Calu3 (cell line): ENCODE measurements around the gene CPNE7. TPM values are rescaled to one million over a fixed set of nuclear protein-coding genes. Genes with fewer than 3 reads are reported as not detected.

ENCODE experiments used
- BruUV-seq: library from RNA; stranded (reverse); fragments of 400-500 nt; replicated peaks from 2 replicates; lab custom pipeline; 2021; lab: Mats Ljungman, UMichigan
- CTCF ChIA-PET: fragments of 300-600 bp; sonication (Branson Sonifier 250); formaldehyde crosslinking; loops from one replicate; lab custom pipeline; 2022; ENCODE audit warnings: antibody characterized with exemption; lab: Charles Lee
- DNase-seq: peaks from one replicate; pipeline ENCODE4 v3.0.0; 2022
- H3K27ac Mint-ChIP-seq: one replicate; pipeline ENCODE4 v1.8.0; 2022; ENCODE audit warnings: mixed read lengths; ENCODE audit not compliant: unreplicated experiment
- H3K27me3 Mint-ChIP-seq: one replicate; pipeline ENCODE4 v1.8.0; 2022; ENCODE audit warnings: mixed read lengths; ENCODE audit not compliant: unreplicated experiment
- H3K36me3 Mint-ChIP-seq: one replicate; pipeline ENCODE4 v1.8.0; 2022; ENCODE audit warnings: mild to moderate bottlenecking, moderate library complexity, mixed read lengths; ENCODE audit not compliant: insufficient read depth, unreplicated experiment
- H3K4me1 Mint-ChIP-seq: one replicate; pipeline ENCODE4 v1.8.0; 2022; ENCODE audit warnings: mild to moderate bottlenecking, low read depth, mixed read lengths; ENCODE audit not compliant: unreplicated experiment
- H3K4me3 Mint-ChIP-seq: one replicate; pipeline ENCODE4 v1.8.0; 2022; ENCODE audit warnings: mild to moderate bottlenecking, low read depth, moderate library complexity, mixed read lengths; ENCODE audit not compliant: unreplicated experiment
- H3K9me3 Mint-ChIP-seq: one replicate; pipeline ENCODE4 v1.8.0; 2022; ENCODE audit warnings: low read depth, mixed read lengths; ENCODE audit not compliant: unreplicated experiment
- intact Hi-C: fragments of 100-400 bp; cut with micrococcal nuclease; formaldehyde crosslinking; loops from one replicate; pipeline ENCODE4 v1.10.0; 2022; ENCODE audit not compliant: unreplicated experiment
- total RNA-seq: library from RNA; stranded (reverse); gene quantifications from 2 replicates; pipeline ENCODE4 v1.2.3, GENCODE V29; 2022
- TF ChIP-seq, protein P1 (sequence below): fragments of 200-600 bp; IDR thresholded peaks from one replicate; pipeline ENCODE4 v1.8.0; 2022; ENCODE audit warnings: antibody characterized with exemption; ENCODE audit not compliant: unreplicated experiment

Gene CPNE7
- total RNA-seq, 1 experiment from 2014 or later: 31.3 TPM

DNA sequence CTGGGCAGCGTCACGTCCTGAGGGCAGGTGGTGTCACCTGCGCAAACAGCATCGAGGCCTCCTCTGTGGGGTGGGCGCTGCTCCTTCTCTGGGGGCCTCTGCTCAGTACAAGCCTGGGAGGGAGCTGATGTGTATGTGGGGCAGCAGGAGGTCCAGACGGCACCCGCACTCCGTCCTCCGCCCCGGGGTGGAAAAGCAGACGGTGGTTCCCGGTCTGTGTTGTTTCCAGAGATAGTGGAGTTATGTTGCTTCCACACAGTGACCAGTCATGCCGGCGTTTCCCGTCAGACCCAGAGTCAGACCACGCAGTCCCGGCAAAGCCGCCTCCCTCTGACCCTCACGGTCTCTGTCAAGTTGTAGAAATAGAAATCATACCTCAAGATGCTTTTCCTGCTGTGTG is 28.8 kb upstream of the CPNE7 start:
- Mint-ChIP-seq H3K36me3 (peaks cover 48% of the 10 kb centered on the region), H3K27me3 (no peaks in the 10 kb centered on the region), H3K27ac (no peak overlapping the region), H3K4me1 (no peaks in the 10 kb centered on the region), H3K9me3 (no peaks in the 10 kb centered on the region), H3K4me3 (no peak overlapping the region)
- intact Hi-C loops: no loop called here
- no peak for DNase-seq
- TF ChIP-seq, protein P1, sequence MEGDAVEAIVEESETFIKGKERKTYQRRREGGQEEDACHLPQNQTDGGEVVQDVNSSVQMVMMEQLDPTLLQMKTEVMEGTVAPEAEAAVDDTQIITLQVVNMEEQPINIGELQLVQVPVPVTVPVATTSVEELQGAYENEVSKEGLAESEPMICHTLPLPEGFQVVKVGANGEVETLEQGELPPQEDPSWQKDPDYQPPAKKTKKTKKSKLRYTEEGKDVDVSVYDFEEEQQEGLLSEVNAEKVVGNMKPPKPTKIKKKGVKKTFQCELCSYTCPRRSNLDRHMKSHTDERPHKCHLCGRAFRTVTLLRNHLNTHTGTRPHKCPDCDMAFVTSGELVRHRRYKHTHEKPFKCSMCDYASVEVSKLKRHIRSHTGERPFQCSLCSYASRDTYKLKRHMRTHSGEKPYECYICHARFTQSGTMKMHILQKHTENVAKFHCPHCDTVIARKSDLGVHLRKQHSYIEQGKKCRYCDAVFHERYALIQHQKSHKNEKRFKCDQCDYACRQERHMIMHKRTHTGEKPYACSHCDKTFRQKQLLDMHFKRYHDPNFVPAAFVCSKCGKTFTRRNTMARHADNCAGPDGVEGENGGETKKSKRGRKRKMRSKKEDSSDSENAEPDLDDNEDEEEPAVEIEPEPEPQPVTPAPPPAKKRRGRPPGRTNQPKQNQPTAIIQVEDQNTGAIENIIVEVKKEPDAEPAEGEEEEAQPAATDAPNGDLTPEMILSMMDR: no peak
- no TSS peak for BruUV-seq
- CTCF ChIA-PET: no interaction called here

DNA sequence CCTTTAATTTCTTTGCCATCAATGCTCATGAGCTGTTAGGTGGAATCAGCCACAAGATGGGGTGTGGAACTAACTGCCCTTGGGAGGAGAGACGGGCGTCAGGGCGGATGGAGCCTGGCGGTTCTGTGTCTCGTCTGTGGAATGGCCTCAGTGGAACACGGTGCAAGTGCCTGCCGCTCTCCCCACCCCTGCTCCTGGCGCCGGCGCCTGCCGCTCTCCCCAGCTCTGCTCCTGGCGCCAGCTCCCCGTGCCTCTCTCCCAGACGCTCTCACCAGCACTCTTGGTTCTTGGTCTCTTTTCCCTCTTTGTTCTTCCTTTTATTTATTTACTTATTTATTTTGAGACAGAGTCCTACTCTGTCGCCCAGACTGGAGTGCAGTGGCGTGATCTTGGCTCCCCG is 28.3 kb upstream of the CPNE7 start:
- H3K27ac Mint-ChIP-seq: no peak overlapping the region

DNA sequence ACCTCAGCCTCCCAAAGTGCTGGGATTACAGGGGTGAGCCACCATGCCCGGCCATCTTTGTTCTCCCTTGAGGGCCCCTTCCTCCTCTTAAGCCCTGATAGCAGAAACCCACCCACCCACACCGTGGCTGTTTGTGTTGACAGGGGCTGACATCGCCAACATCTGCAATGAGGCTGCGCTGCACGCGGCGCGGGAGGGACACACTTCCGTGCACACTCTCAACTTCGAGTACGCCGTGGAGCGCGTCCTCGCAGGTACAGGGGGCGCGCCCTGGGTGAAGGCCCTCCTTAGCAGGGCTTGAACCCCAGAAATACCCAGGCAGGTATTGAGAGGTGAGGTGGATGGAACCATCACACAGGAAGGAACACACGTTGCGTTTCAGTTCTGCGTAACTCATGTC is 27.7 kb upstream of the CPNE7 start:
- intact Hi-C loops: no loop called here
- Mint-ChIP-seq H3K4me1 (no peaks in the 10 kb centered on the region), H3K9me3 (no peaks in the 10 kb centered on the region), H3K4me3 (no peak overlapping the region), H3K27ac (no peak overlapping the region), H3K27me3 (no peaks in the 10 kb centered on the region), H3K36me3 (peaks cover 59% of the 10 kb centered on the region)
- BruUV-seq: no TSS peak
- CTCF ChIA-PET: no interaction called here
- DNase-seq: no peak
- TF ChIP-seq, protein P1: no peak

More for the DNA sequence above, 28.3 kb upstream of the CPNE7 start:
- CTCF ChIA-PET: no interaction called here
- Mint-ChIP-seq H3K4me1 (no peaks in the 10 kb centered on the region), H3K36me3 (peaks cover 53% of the 10 kb centered on the region), H3K27me3 (no peaks in the 10 kb centered on the region), H3K4me3 (no peak overlapping the region), H3K9me3 (no peaks in the 10 kb centered on the region)
- no peak for DNase-seq
- no TSS peak for BruUV-seq
- intact Hi-C loops: no loop called here
- TF ChIP-seq, protein P1: no peak

DNA sequence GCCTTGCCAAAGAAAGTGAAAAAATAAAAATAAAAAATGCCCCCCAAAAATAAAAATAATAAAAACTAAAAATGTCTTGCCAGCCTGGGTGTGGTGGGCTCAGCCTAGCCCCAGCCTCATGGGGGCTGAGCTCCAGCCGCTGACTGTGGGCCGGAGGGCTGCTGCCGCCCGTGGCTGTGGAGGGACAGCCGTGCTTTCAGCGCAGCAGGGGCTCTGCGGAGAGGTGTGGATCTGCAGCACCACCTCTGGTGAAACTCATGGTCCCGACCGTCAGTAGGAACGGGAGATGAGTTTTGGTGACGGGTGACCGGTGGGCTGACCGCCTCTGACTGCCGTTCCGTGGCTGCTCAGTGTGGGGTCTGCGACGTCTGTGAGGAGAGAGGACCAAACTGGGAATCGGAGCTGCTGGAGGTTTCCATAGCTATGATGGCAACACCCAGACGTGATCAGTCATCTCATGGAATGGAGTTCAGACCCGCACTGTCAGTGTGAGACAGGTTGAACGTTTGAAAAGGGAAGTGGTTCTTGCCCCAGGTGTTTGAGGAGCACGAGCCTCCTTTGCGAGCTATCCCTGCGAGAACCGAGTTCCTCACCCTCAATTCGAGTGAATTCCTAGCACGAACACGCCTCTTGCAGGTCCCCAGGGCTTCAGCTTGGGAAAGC is 27.1 kb upstream of the CPNE7 start:
- Mint-ChIP-seq H3K27ac (no peak overlapping the region), H3K36me3 (peaks cover 65% of the 10 kb centered on the region), H3K4me3 (no peak overlapping the region), H3K9me3 (no peaks in the 10 kb centered on the region), H3K4me1 (no peaks in the 10 kb centered on the region), H3K27me3 (no peaks in the 10 kb centered on the region)
- intact Hi-C loops: no loop called here
- TF ChIP-seq, protein P1: no peak
- CTCF ChIA-PET: no interaction called here
- no TSS peak for BruUV-seq
- no peak for DNase-seq
